GM18505 (cell line): ENCODE results near the gene NANOG.
"Not testable (repeated sequence)": the region's sequence is repeated elsewhere in the genome, so short reads cannot be mapped to it uniquely, and the experiment has no call there.

Experiments
- ATAC-seq: cut with Tn5 transposase; IDR thresholded peaks from one replicate; pipeline ENCODE4 v1.9.1; 2021; ENCODE audit not compliant: unreplicated experiment
- POLR2A ChIP-seq: IDR thresholded peaks from 4 replicates; pipeline ENCODE4 v1.6.1; 2011; ENCODE audit warnings: borderline replicate concordance; ENCODE audit not compliant: insufficient read depth, insufficient read length; ENCODE audit errors: extremely low read depth

Gene NANOG

GRCh38 chr12:7833831-7834230 is 44.6 kb downstream of the NANOG start:
- no peak for TF ChIP-seq POLR2A
- no peak for ATAC-seq

GRCh38 chr12:7834701-7835100 is 45.5 kb downstream of the NANOG start:
- ATAC-seq = no peak
- no peak for TF ChIP-seq POLR2A

- no peak for ATAC-seq
Measured at GRCh38 chr12:7835116-7835515, 45.9 kb downstream of the NANOG start.

GRCh38 chr12:7835766-7836165 is 46.6 kb downstream of the NANOG start:
- no peak for ATAC-seq
- no peak for TF ChIP-seq POLR2A

More at GRCh38 chr12:7835116-7835515, 45.9 kb downstream of the NANOG start:
- TF ChIP-seq POLR2A = no peak

- ATAC-seq = no peak
- no peak for TF ChIP-seq POLR2A
Measured at GRCh38 chr12:7837366-7837765, 48.2 kb downstream of the NANOG start.

- ATAC-seq = not testable (repeated sequence)
Measured at GRCh38 chr12:7839226-7839625, 50.0 kb downstream of the NANOG start.

- ATAC-seq = not testable (repeated sequence)
Measured at GRCh38 chr12:7839848-7840247, 50.6 kb downstream of the NANOG start.

- ATAC-seq = not testable (repeated sequence)
Measured at GRCh38 chr12:7842444-7842843, 53.2 kb downstream of the NANOG start.

GRCh38 chr12:7843149-7843548 is 53.9 kb downstream of the NANOG start:
- not testable (repeated sequence) for ATAC-seq

GRCh38 chr12:7843583-7843982 is 54.4 kb downstream of the NANOG start:
- ATAC-seq = not testable (repeated sequence)

- no peak for ATAC-seq
- no peak for TF ChIP-seq POLR2A
Measured at GRCh38 chr12:7844116-7844515, 54.9 kb downstream of the NANOG start.

GRCh38 chr12:7847226-7848097 is 58.3 kb downstream of the NANOG start:
- peak; percentile 71 for ATAC-seq

- not testable (repeated sequence) for ATAC-seq
Measured at GRCh38 chr12:7848098-7848422, 58.9 kb downstream of the NANOG start.
